Fibroblast of the conjunctiva (primary cell): ENCODE data around the gene C2orf69.
A peak's percentile ranks its signal among the peaks of the same experiment; 100 is the strongest.
"Not testable (repeated sequence)": the region's sequence is repeated elsewhere in the genome, so short reads cannot be mapped to it uniquely, and the experiment has no call there.

Experiments
- DNase-seq: peaks from one replicate; pipeline ENCODE4 v3.0.0-alpha.2; 2010; ENCODE audit warnings: low read depth

Gene C2orf69

DNA sequence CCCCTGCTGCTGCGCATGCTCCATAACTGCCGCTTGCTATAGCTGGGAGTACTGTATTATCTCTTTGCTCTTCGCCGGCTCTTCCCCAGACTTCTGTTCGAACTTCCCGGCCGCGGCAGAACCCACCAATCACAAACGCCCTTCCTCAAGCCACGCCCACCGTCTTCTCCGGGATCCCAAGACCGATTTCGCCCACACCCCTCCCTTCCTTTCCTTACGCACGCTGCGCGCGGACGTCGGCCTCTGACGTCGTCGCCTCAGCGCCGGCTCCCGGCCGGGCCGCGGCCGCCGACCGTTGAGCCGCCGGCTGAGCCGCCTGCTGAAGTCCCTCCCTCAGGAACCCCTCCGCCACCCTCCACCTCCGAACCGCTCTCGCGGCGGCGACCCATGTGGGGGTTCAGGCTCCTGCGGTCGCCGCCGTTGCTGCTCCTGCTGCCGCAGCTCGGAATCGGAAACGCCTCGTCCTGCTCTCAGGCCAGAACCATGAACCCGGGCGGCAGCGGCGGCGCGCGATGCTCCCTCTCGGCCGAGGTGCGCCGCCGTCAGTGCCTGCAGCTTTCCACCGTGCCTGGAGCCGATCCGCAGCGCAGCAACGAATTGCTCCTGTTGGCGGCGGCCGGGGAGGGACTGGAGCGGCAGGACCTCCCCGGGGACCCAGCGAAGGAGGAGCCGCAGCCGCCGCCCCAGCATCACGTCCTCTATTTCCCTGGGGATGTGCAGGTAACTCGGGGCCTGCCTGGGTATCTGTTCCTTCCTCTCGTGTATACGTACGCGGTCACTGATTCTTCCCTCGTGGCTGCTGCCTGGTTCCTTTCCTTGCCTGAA lies at the start of gene C2orf69:
Gene C2orf69 (plus strand): TSS at position 242 of the 825 bp plus-strand sequence. CDS start 146 bp downstream, at position 388.
- peak; percentile 98 for DNase-seq

DNA sequence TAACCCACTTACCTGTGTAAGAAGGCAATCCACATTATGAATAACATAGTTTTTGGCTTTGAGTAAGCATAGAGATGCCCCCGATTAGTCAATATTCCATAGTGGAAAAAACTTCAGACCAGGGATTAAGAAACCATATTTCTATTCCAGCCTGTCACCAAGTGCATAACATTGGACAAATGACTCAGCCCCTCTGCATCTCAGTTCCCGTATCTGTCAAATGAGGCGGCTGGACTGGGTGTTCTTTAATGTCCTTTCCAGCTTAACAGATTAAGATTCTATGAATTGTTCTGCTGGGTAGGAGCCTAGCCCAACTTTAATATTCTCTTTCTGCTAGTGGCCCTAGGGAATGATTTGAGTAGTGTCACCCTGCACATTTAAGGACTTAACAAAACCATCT lies 48.3 kb upstream of the C2orf69 start:
- no peak for DNase-seq

DNA sequence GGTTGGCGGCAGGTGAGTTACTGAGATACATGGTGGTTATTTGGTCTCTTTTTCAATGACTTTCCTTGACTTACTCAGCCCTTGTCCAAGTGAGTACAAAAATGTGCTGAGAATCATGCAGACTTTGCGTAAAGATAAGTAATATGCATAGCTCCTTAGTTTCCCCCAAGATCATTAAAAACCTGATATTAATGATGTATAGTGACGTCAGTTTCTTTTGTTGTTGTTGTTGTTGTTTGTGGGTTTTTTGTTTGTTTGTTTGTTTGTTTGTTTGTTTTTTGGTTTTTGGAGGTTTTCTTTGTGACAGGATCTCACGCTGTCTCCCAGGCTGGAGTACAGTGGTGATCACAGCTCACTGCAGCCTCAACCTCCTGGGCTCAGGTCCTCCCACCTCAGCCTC lies 45.2 kb upstream of the C2orf69 start:
- no peak for DNase-seq

DNA sequence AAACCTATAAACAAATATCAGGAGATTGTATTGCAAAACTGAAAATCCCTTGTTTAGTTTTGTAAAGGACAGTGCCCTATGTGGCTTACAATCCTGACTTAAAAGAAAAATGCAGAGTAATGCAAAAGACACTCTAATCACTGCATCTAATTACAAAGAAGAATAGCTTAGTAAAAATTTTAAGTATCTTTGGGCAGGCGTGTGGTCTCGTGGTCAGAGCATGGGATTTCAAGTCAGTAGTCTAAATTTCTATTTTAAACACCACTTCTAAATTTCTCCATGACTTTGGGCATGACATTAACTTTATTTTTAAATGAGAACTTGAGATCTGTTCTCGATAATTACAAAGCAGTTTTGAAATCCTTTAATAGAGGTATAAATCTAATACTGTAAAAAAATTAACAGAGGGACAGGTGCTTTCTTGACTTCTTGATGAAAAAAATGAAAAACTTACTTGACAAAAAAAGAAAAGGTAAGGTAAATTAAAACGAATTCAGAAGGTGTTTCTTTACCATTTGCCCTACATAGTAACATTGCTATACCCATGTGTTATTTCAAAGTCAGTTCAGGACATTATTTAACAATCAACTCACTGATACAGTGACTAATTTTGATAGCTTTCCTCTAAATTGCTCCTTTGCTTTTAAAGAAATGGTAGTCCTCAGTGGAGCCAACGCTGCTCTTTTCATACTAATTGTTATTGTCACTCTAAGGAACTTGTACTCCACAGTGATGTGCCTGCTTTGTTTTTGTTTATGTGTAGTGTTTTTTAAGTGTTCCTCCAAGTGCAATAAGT lies 42.5 kb upstream of the C2orf69 start:
- DNase-seq = no peak

DNA sequence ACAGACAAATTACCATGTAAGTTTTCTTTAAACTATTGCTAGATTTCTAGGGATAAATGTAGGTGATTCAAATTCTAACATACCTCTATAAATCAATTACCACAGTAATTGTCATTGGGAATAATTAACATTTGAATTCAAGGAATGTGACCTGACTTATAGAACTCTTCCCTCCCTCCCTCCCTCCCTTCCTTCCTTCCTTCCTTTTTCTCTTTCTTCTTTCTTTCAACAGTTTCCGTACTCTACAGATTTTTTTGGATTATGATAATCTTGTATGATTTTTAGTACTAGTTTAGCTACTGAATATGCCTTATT lies 41.9 kb upstream of the C2orf69 start:
- no peak for DNase-seq

- DNase-seq = no peak
Measured at GRCh38 chr2:199869653-199870052, 41.4 kb upstream of the C2orf69 start.

- no peak for DNase-seq
Measured at GRCh38 chr2:199870581-199870980, 40.5 kb upstream of the C2orf69 start.

GRCh38 chr2:199874209-199874608 lies 36.9 kb upstream of the C2orf69 start:
- DNase-seq = no peak

- no peak for DNase-seq
Measured at GRCh38 chr2:199875400-199875799, 35.7 kb upstream of the C2orf69 start.

DNA sequence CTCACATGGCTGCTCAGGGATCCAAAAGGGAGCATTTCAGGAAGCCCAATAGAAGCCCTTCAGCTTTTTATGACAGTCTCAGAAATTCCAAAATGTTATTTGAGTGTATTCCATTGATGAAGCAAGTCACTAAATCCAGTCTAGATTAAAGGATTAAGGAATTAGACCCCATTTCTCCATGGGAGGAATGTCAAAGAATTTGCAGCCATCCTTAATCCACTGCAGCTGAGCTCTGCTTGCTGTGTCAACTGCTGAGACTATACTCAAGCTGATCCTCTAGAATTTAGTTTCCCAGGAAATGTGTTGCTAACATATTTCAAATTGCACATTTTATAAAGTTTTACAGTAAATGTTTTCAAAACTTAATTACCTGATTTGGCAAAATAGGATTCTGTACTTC lies 28.4 kb upstream of the C2orf69 start:
- no peak for DNase-seq

DNA sequence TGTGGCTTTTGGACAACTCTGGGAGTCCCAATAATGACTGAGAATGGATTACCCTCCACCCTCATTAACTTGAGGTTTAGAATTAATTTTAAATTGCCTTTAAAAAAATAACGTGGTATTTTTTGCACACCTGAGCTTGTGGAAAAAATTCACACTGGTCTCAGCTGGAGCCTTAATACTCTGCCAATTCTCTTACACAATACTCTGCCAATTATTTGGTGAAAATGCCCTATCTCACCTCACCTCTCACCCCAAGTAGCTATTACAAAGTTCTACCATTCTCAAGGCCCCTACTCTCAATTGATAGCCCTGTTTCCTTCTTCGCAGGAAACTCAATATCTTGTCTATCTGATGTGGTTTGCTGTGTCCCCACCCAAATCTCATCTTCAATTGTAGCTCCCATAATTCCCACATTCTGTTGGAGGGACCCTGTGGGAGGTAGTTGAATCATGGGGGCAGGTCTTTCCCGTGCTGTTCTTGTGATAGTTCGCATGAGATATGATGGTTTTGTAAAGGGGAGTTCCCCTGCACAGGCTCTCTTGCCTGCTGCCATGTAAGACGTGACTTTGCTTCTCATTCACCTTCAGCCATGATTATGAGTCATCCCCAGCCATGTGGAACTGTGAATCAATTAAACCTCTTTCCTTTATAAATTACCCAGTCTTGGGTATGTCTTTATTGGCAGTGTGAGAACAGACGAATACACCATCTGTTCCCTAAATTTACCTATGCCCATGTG lies 27.4 kb upstream of the C2orf69 start:
- DNase-seq = no peak

DNA sequence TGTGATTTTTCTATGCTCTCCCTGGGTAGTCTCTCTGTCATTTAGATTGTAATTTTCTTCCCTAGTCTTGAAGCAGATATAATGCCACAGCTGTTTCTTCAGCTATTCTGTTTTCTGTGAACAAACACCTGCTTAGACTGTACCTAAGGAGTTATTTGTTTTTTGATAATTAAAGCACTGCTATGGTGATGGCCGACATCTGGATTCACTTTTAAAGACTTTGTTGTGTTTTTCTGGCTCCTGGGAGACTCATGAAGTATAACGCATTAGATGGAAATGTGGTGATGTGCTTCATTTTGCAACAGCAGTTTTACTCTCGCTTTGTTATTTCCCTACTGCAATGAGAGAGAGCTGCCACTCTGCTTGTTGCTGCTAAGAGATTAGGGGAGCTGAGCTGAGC lies 15.7 kb upstream of the C2orf69 start:
- peak; percentile 14 for DNase-seq

DNA sequence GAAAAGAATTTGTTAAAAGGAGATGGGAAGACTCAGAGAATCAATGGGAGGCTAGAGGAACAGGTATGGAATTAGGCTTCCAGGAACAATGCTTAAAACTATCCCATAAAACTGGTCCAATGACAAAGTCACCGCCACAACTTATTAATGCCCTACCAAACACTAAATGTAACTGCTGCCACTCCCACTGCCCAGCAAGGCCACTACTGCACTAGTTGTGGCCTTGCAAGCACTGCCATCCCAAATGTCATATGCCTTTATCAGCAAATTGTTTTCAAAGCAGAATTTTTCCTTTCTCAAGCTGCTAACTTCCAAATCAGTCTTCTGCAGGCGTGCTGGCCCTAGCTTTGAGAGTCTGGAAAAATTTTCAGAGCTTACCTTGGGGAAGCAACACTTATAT lies 14.5 kb upstream of the C2orf69 start:
- no peak for DNase-seq

DNA sequence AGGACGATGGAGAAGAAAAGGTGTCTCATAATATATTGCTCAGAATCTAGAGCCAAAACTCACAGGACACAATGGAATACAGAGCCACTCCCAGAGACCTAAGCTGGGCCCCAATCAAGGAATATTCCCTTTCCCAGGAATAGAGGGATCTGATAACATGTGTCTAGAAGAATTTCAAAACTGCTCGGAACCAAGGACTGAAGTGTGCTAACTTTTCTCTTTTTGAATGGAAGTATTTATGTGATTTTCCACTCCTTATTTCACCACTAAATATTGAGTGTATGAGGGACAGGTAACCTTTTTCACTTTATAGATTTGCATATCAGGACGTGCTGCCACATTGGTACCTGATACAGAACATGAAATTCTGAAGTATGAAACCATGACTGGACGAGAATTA lies 9.2 kb upstream of the C2orf69 start:
- DNase-seq = no peak

DNA sequence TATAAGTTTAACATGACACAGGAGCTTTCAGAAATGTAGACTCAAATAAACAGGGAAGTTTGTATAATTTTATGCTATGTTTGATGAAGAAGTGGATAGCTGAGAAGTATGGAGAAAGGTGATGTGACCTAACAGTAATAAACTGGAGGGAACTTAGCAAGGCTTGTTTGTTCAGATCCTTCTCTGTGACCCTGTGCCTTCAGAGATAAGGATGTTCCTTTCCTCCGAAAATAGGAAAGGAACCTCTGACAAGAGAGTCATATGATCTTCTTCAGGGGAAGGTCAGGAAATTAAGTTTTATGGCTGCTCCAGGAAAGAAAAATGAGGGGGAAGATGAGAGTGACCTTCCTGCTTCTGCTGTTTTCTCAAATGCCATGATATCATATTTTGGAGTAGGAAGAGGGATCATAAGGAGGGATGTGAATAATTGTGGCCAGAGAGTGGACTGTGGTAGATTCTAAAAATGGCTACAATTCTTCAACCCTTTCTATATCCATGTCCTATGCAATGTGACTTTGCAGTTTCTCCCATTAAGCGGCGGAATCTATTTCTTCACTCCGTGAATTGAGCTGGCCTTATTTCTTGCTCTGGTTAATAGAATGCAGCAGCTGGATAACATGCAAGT lies 8.5 kb upstream of the C2orf69 start:
- no peak for DNase-seq

DNA sequence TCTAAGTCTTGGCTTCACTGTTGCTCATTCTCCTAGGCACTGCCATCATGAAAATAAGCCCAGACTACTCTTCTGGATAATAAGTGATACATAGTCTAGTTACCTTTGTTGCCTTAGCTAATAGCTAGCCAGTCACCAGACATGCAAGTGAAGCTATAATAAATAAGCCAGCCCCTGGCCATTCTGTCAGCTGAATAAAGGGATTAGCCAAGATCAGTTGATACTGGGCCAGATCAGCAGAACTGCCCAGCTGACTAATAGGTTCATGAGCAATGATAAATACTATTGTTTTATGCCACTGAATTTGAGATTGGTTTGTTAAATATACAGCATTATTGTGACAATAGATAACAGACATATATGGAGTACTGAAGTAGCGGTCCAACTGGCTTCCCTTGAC lies 8.0 kb upstream of the C2orf69 start:
- DNase-seq = no peak

DNA sequence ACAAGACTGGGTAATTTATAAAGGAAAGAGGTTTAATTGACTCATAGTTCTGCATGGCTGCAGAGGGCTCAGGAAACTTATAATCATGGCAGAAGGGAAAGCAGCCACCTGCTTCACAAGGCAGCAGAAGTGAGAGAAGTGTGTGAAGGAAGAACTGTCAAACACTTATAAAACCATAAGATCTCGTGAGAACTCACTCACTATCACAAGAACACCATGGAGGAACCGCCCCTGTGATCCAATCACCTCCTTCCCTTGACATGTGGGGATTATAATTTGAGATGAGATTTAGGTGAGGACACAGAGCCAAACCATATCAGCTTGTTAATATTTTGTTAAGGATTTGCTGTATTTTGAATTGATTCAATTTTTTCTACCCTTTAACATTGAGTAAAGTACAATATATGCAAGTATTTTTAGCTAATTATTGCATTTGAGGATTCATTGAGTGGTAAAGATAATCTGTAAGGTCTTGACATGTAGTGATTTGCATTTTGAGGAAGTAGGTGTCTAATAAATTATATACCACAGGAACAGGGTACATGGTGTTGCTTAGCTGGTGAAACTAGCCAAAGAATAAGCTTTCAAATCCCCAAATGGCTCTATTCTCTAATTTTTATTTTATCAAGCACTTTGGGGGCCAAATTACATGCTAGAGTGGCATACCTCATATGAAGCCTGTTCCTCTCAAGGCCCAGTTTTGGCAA lies 3.9 kb upstream of the C2orf69 start:
- DNase-seq = no peak

- no peak for DNase-seq
Measured at GRCh38 chr2:199910338-199911051, 598 bp upstream of the C2orf69 start.

GRCh38 chr2:199911877-199912161 lies 726 bp downstream of the C2orf69 start:
- DNase-seq = no peak

DNA sequence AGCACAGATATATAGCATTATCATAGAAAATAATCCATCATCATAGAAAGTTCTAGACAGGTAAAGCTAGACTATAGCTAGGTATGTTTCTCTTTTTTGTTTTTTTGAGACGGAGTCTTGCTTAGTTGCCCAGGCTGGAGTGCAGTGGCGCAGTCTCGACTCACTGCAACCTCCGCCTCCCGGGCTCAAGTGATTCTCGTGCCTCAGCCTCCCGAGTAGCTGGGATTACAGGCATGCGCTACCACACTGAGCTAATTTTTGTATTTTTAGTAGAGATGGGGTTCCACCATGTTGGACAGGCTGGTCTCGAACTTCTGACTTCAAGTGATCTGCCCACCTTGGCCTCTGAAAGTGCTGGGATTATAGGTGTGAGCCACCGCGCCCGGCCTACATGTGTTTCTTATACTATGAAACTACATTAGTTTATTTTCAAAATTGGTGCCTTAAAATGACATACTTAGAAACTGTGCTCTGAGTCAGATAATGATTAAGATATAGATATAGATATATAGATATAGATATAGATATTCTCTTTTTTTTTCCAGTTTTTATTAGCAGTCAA lies 1.5 kb downstream of the C2orf69 start:
- not testable (repeated sequence) for DNase-seq

DNA sequence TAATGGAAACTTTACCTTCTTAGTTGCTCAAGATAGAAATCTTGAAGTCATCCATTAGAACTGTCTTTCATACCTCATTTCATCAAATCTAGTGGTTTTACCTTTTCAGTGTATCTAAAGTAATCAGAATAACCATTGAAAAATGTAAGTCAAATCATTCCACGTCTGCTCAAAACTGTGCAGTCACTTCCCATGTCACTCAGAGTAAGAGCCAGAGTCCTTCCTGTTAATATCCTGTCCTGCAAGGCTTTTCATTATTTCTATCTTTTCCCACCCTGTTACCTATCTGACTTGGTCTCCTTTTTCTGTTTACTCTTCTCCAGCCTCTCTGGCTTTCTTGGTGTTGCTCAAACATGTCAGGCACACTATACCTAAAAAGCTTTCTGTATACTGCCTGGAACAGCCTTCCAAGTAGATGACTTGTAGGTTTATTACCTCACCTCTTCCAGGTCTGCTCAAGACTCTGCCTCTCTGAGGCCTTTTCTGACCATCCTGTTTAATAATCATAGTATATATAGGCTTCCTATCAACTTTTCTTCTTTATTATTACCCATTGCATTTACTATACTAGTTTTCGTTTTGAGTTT lies 3.4 kb downstream of the C2orf69 start:
- DNase-seq = no peak
